ENCODE results near the gene AGT. TPM values are rescaled to one million over a fixed set of nuclear protein-coding genes. Genes with fewer than 3 reads are reported as not detected.
"Not testable (repeated sequence)": the region's sequence is repeated elsewhere in the genome, so short reads cannot be mapped to it uniquely, and the experiment has no call there.

The AGT gene
- total and polyA plus RNA-seq, 2 experiments from 2014 or later = not detected

DNA sequence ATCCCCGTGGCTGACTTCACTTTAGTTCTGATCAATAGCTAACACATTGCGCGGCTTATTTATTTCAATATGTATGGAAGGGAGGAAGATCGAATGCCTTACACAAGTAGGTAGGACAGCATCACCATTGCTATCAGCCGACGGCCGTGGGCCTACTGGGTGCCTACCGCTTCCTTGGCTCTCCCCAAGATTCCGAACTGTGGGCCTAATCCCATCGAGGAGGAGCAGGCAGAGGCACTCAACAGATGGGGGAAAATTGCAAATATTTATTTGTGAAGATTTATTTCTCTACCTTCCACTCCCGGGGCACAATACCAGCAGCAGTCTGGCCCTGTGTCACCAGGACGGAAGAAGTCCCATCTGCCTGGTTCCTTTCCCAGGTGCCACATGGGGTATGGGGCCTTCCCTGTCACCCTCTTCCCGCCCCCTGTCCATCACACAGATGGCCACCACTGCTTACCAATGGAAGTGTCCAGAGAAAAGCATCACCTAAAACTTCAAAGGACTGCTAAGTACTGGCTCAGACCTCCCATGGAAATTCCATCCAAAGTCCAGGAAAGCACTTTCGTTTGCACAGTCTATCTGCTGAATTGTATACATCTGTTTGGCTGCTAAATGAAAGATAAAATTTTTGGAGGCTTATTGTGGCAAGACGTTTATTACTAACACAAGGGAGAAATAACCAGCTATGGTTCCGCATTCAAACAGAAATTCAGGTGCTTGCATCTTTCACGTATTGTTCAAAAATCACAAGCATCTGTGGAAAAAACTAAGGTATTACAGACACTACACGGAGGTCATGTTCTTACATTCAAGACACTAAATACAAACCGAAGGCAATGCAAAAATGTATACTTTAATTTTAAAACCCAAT, 11.8 kb downstream of the AGT start:
- Histone ChIP-seq H3K9me2 (ENCODE audit: insufficient read depth) (no peaks in the 10 kb centered on the region), H3K4me2 (ENCODE audit: unreplicated experiment) (no peak overlapping the region), H3K9me3 (ENCODE audit: low read depth) (no peaks in the 10 kb centered on the region), H3K9ac (no peak overlapping the region), H3K4me3 (no peak overlapping the region), H4K20me1 (ENCODE audit: insufficient read depth) (no peaks in the 10 kb centered on the region), H3K27ac (no peak overlapping the region), H3K27me3 (replicated peaks; ENCODE audit: insufficient read depth) (no peaks in the 10 kb centered on the region), H3K4me1 (ENCODE audit: insufficient read depth) (no peaks in the 10 kb centered on the region), H2AFZ (no peak overlapping the region), H3F3A (ENCODE audit: insufficient read depth) (no peaks in the 10 kb centered on the region), H3K79me2 (ENCODE audit: insufficient read depth) (no peaks in the 10 kb centered on the region), H3K36me3 (ENCODE audit: low read depth) (no peaks in the 10 kb centered on the region)
- in situ Hi-C loops (cut with MboI) = no loop called here
- 67 to 69% methylated on average over 19 of the region's 19 CpGs for WGBS, 2 experiments (ENCODE audit: low coverage in 1 of 2, low lambda C conversion rate in 2 of 2, missing lambda C conversion rate in 2 of 2)
- no peak for TF ChIP-seq EZH2phosphoT487 (IDR thresholded peaks at IDR 0.05; ENCODE audit: insufficient read depth, low read depth)
- no peak for TF ChIP-seq EZH2 (IDR thresholded peaks at IDR 0.05; ENCODE audit: insufficient read depth, poor library complexity, severe bottlenecking)
- DNase-seq = no peak

DNA sequence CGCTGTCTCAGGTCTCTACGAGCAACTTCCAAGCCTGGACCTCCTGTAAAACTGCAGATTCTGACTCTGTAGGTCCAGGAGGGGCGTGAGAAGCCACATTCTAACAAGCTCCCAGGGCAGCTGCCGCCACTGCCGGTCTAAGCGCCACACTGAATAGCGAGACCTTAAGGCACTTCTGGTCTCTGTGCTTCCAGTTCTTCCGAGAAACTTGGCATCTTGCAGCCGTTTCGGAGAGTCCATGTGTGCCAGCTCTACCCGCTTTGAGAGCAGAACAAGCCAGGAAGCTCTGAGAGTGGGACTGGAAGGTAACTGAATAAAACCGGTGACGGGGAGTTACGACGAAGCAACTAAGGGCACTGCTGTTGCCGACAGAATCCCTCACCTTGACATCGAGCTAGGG, 12.5 kb downstream of the AGT start:
- no peaks in the 10 kb centered on the region for H3K9me2 ChIP-seq (ENCODE audit: insufficient read depth)
- in situ Hi-C loops (cut with MboI) = no loop called here
- H3K4me3 ChIP-seq = no peak overlapping the region
- H3K9ac ChIP-seq = no peak overlapping the region
- H2AFZ ChIP-seq = no peak overlapping the region
- H3K79me2 ChIP-seq (ENCODE audit: insufficient read depth) = no peaks in the 10 kb centered on the region
- no peaks in the 10 kb centered on the region for H3K27me3 ChIP-seq (replicated peaks; ENCODE audit: insufficient read depth)
- no peaks in the 10 kb centered on the region for H3K9me3 ChIP-seq (ENCODE audit: low read depth)
- H3K4me2 ChIP-seq (ENCODE audit: unreplicated experiment) = no peak overlapping the region
- no peaks in the 10 kb centered on the region for H3F3A ChIP-seq (ENCODE audit: insufficient read depth)
- TF ChIP-seq EZH2 (IDR thresholded peaks at IDR 0.05; ENCODE audit: insufficient read depth, poor library complexity, severe bottlenecking) = no peak
- TF ChIP-seq EZH2phosphoT487 (IDR thresholded peaks at IDR 0.05; ENCODE audit: insufficient read depth, low read depth) = no peak
- H4K20me1 ChIP-seq (ENCODE audit: insufficient read depth) = no peaks in the 10 kb centered on the region
- DNase-seq = no peak
- no peaks in the 10 kb centered on the region for H3K36me3 ChIP-seq (ENCODE audit: low read depth)
- H3K27ac ChIP-seq = no peak overlapping the region
- H3K4me1 ChIP-seq (ENCODE audit: insufficient read depth) = no peaks in the 10 kb centered on the region
- 78 to 79% methylated on average over 17 of the region's 17 CpGs for WGBS, 2 experiments (ENCODE audit: low coverage in 1 of 2, low lambda C conversion rate in 2 of 2, missing lambda C conversion rate in 2 of 2)

DNA sequence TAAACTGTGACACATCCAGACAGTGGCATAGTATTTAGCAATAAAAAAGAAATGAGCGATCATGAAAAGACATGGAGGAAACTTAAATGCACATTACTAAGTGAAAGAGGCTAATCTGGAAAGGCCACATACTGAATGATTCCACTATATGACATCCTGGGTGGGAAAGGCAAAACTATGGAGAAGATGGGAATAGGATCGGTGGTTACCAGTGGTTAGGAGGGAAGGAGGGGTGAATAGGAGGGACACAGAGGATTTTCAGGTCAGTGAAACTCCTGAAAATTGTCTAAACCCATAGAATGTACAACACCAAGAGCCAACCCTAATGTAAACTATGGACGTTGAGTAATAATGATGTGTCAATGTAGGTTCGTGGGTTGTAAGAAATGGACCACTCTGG, 13.8 kb downstream of the AGT start:
- Histone ChIP-seq H3F3A (ENCODE audit: insufficient read depth) (no peaks in the 10 kb centered on the region), H3K9me3 (ENCODE audit: low read depth) (no peaks in the 10 kb centered on the region), H3K79me2 (ENCODE audit: insufficient read depth) (no peaks in the 10 kb centered on the region), H3K27me3 (replicated peaks; ENCODE audit: insufficient read depth) (no peaks in the 10 kb centered on the region), H4K20me1 (ENCODE audit: insufficient read depth) (no peaks in the 10 kb centered on the region), H3K36me3 (ENCODE audit: low read depth) (no peaks in the 10 kb centered on the region), H3K9ac (no peak overlapping the region), H3K9me2 (ENCODE audit: insufficient read depth) (no peaks in the 10 kb centered on the region), H3K4me1 (ENCODE audit: insufficient read depth) (no peaks in the 10 kb centered on the region), H2AFZ (no peak overlapping the region), H3K4me3 (no peak overlapping the region), H3K27ac (no peak overlapping the region), H3K4me2 (ENCODE audit: unreplicated experiment) (no peak overlapping the region)
- in situ Hi-C loops (cut with MboI) = no loop called here
- no peak for DNase-seq
- 70 to 75% methylated on average over 4 of the region's 4 CpGs for WGBS, 2 experiments (ENCODE audit: low coverage in 1 of 2, low lambda C conversion rate in 2 of 2, missing lambda C conversion rate in 2 of 2)
- TF ChIP-seq EZH2phosphoT487 (IDR thresholded peaks at IDR 0.05; ENCODE audit: insufficient read depth, low read depth) = no peak
- TF ChIP-seq EZH2 (IDR thresholded peaks at IDR 0.05; ENCODE audit: insufficient read depth, poor library complexity, severe bottlenecking) = no peak

GRCh38 chr1:230699716-230700115, 14.2 kb downstream of the AGT start:
- Histone ChIP-seq H2AFZ (no peak overlapping the region), H3K4me1 (ENCODE audit: insufficient read depth) (no peaks in the 10 kb centered on the region), H3K9ac (no peak overlapping the region), H4K20me1 (ENCODE audit: insufficient read depth) (no peaks in the 10 kb centered on the region), H3K9me2 (ENCODE audit: insufficient read depth) (no peaks in the 10 kb centered on the region), H3F3A (ENCODE audit: insufficient read depth) (no peaks in the 10 kb centered on the region), H3K36me3 (ENCODE audit: low read depth) (no peaks in the 10 kb centered on the region), H3K4me2 (ENCODE audit: unreplicated experiment) (no peak overlapping the region), H3K9me3 (ENCODE audit: low read depth) (no peaks in the 10 kb centered on the region), H3K4me3 (no peak overlapping the region), H3K27ac (no peak overlapping the region), H3K79me2 (ENCODE audit: insufficient read depth) (no peaks in the 10 kb centered on the region), H3K27me3 (replicated peaks; ENCODE audit: insufficient read depth) (no peaks in the 10 kb centered on the region)
- DNase-seq = no peak
- in situ Hi-C loops (cut with MboI) = no loop called here
- WGBS, 2 experiments (ENCODE audit: low coverage in 1 of 2, low lambda C conversion rate in 2 of 2, missing lambda C conversion rate in 2 of 2) = 63 to 71% methylated on average over 1 of the region's 1 CpG
- no peak for TF ChIP-seq EZH2 (IDR thresholded peaks at IDR 0.05; ENCODE audit: insufficient read depth, poor library complexity, severe bottlenecking)
- no peak for TF ChIP-seq EZH2phosphoT487 (IDR thresholded peaks at IDR 0.05; ENCODE audit: insufficient read depth, low read depth)

GRCh38 chr1:230698964-230699363, 15.0 kb downstream of the AGT start:
- H3K27me3 ChIP-seq (replicated peaks; ENCODE audit: insufficient read depth); H3K9me3 ChIP-seq (ENCODE audit: low read depth); H3K4me1 ChIP-seq (ENCODE audit: insufficient read depth); H3K27ac ChIP-seq; H3K9me2 ChIP-seq (ENCODE audit: insufficient read depth); H4K20me1 ChIP-seq (ENCODE audit: insufficient read depth); H3K4me3 ChIP-seq; DNase-seq; H3K79me2 ChIP-seq (ENCODE audit: insufficient read depth); H2AFZ ChIP-seq; in situ Hi-C loops (cut with MboI); H3K4me2 ChIP-seq (ENCODE audit: unreplicated experiment); H3K9ac ChIP-seq; H3K36me3 ChIP-seq (ENCODE audit: low read depth); H3F3A ChIP-seq (ENCODE audit: insufficient read depth): not testable (repeated sequence)
